Erythroblast (primary cell): ENCODE results near the gene HNRNPC.

Experiments
- GATA1 ChIP-seq: IDR thresholded peaks from 2 replicates; pipeline ENCODE4 v1.6.1; 2011; ENCODE audit warnings: low read depth, mild to moderate bottlenecking, control low read depth, low read length, moderate library complexity
- POLR2A ChIP-seq: IDR thresholded peaks from 2 replicates; pipeline ENCODE4 v1.6.1; 2011; ENCODE audit warnings: mild to moderate bottlenecking, low read length

GRCh38 chr14:21258005-21258888 lies 11.0 kb downstream of the HNRNPC start:
- TF ChIP-seq POLR2A (no peak), GATA1 (no peak)
